Liver (tissue), 3 donors: ENCODE data around the gene CENPU.

Experiments used
- GABPA ChIP-seq, 2 donors: IDR thresholded peaks in 1 of 2; conservative IDR thresholded peaks in 1 of 2; 2 replicates each; pipeline ENCODE4 v1.6.1; 2016; ENCODE audit warnings: antibody characterized with exemption in 2 of 2, mild to moderate bottlenecking in 1 of 2, moderate library complexity in 1 of 2
- TAF1 ChIP-seq: conservative IDR thresholded peaks from 2 replicates; pipeline ENCODE4 v1.6.1; 2016; ENCODE audit warnings: antibody characterized with exemption, mild to moderate bottlenecking
- YY1 ChIP-seq: IDR thresholded peaks from 2 replicates; pipeline ENCODE4 v1.6.1; 2016; ENCODE audit warnings: antibody characterized with exemption, mild to moderate bottlenecking
- TF ChIP-seq, protein P1 (sequence below): fragments of 150-350 bp; IDR thresholded peaks from 2 replicates; pipeline ENCODE4 v1.5.1; 2017; ENCODE audit warnings: improper control_type of control experiment, low read depth, low read length; ENCODE audit not compliant: missing input control
- TF ChIP-seq, protein P2 (sequence below): IDR thresholded peaks from 2 replicates; pipeline ENCODE4 v1.6.1; 2016; ENCODE audit warnings: antibody characterized with exemption, mild to moderate bottlenecking
- TF ChIP-seq, protein P3 (sequence below): IDR thresholded peaks from 2 replicates; pipeline ENCODE4 v1.6.1; 2016; ENCODE audit warnings: antibody characterized with exemption
- donor health status: healthy.
- donor health status: healthy.

- no peak for TF ChIP-seq TAF1
- TF ChIP-seq, protein P1, sequence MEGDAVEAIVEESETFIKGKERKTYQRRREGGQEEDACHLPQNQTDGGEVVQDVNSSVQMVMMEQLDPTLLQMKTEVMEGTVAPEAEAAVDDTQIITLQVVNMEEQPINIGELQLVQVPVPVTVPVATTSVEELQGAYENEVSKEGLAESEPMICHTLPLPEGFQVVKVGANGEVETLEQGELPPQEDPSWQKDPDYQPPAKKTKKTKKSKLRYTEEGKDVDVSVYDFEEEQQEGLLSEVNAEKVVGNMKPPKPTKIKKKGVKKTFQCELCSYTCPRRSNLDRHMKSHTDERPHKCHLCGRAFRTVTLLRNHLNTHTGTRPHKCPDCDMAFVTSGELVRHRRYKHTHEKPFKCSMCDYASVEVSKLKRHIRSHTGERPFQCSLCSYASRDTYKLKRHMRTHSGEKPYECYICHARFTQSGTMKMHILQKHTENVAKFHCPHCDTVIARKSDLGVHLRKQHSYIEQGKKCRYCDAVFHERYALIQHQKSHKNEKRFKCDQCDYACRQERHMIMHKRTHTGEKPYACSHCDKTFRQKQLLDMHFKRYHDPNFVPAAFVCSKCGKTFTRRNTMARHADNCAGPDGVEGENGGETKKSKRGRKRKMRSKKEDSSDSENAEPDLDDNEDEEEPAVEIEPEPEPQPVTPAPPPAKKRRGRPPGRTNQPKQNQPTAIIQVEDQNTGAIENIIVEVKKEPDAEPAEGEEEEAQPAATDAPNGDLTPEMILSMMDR, result no peak
- no peak for TF ChIP-seq GABPA (IDR thresholded peaks at IDR 0.05 in 1 of 2, conservative IDR thresholded peaks at IDR 0.05 in 1 of 2)
- TF ChIP-seq, protein P2, sequence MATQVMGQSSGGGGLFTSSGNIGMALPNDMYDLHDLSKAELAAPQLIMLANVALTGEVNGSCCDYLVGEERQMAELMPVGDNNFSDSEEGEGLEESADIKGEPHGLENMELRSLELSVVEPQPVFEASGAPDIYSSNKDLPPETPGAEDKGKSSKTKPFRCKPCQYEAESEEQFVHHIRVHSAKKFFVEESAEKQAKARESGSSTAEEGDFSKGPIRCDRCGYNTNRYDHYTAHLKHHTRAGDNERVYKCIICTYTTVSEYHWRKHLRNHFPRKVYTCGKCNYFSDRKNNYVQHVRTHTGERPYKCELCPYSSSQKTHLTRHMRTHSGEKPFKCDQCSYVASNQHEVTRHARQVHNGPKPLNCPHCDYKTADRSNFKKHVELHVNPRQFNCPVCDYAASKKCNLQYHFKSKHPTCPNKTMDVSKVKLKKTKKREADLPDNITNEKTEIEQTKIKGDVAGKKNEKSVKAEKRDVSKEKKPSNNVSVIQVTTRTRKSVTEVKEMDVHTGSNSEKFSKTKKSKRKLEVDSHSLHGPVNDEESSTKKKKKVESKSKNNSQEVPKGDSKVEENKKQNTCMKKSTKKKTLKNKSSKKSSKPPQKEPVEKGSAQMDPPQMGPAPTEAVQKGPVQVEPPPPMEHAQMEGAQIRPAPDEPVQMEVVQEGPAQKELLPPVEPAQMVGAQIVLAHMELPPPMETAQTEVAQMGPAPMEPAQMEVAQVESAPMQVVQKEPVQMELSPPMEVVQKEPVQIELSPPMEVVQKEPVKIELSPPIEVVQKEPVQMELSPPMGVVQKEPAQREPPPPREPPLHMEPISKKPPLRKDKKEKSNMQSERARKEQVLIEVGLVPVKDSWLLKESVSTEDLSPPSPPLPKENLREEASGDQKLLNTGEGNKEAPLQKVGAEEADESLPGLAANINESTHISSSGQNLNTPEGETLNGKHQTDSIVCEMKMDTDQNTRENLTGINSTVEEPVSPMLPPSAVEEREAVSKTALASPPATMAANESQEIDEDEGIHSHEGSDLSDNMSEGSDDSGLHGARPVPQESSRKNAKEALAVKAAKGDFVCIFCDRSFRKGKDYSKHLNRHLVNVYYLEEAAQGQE, result no peak
- TF ChIP-seq YY1, result no peak
- TF ChIP-seq, protein P3, sequence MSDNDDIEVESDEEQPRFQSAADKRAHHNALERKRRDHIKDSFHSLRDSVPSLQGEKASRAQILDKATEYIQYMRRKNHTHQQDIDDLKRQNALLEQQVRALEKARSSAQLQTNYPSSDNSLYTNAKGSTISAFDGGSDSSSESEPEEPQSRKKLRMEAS, result no peak
Observed at GRCh38 chr4:184755278-184755677, 21.4 kb upstream of the CENPU start.
